Fibroblast of skin of right quadriceps (primary cell): ENCODE results near the gene PRR16.

Source experiments
- DNase-seq: peaks from one replicate; pipeline ENCODE4 v3.0.0-alpha.2; 2013

Gene PRR16

DNA sequence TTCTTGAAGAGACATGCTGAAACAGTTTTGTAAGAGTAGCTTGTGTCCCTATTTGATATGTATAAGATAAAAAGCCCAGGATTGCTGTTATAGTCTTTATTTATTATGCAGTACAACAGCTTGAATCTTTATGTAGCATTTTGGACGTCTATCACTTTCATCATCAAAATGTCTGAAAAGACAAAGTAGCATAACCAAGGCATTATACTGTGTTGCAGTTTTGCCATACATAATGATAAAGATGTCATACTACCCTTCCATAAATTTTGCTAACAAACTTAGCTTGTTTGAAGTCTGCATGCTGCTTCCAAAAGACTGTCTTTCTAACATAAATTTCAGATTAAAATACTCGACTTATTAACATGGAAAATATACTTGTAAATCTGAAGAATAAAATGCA lies 127.8 kb downstream of the PRR16 start:
- no peak for DNase-seq

DNA sequence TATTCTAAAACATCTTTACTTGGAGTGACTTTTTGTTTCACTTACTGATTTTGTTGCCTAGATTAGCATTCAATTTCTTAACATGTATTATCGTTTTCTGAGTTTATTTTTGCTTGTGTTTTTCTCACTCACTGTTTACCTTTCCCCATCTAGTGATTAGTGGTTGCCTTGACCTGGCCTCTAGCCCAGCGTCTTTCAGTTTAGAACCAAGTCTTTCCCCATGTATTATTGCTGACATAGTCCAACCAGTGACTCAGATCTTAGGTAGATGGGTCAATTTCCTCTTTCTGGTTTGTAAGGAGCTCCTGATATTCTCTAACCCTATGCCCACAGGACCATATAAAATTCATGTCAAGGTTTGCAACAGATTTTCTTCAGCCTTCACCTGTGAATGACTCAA lies 135.5 kb downstream of the PRR16 start:
- peak; percentile 42 for DNase-seq

DNA sequence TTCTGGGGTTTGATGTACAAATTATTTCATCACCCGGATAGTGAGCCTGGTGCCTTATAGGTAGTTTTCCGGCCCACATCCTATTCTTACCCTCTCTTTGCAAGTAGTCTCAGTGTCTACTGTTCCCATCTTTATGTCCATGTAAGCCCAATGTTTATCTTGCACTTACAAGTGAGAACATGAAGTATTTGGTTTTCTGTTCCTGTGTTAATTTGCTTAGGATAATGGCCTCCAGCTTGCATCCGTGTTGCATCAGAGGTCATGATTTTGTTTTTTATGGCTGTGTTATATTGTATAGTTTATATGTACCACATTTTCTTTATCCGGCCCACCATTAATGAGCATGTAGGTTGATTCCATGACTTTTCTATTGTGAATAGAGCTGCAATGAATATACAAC lies 136.5 kb downstream of the PRR16 start:
- DNase-seq, result no peak

DNA sequence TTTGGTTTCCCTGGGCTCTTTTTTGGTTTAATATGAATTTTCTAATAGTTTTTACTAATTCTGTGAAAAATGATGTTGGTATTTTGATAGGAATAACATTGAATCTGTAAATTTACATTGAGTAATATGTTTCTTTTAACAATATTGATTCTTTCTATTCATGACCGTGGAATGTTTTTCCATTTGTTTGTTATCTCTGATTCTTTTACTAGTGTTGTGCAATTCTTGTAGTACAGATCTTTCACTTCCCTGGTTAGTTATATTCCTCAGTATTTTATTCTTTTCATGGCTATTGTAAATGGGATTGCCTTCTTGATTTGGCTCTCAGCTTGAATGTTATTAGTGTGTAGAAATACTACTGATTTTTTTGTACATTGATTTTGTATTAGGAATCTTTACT lies 137.9 kb downstream of the PRR16 start:
- DNase-seq, result no peak

DNA sequence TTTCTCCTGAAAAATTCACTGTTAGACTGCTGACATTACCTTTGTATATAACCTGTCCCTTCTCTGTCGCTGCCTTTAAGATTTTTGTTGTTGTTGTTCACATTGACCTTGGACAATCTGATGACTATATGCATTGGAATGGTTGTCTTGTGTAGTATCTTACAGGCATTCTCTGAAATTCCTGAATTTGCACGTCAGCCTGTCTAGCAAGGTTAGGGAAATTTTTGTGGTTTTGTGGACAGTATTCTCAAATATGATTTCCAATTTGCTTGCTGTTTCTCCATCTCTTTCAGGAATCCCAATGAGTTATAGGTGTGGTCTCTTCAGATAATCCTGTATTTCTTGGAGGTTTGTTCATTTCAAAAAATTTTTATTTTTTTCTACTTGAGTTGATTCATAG lies 140.8 kb downstream of the PRR16 start:
- DNase-seq, result peak; percentile 98

DNA sequence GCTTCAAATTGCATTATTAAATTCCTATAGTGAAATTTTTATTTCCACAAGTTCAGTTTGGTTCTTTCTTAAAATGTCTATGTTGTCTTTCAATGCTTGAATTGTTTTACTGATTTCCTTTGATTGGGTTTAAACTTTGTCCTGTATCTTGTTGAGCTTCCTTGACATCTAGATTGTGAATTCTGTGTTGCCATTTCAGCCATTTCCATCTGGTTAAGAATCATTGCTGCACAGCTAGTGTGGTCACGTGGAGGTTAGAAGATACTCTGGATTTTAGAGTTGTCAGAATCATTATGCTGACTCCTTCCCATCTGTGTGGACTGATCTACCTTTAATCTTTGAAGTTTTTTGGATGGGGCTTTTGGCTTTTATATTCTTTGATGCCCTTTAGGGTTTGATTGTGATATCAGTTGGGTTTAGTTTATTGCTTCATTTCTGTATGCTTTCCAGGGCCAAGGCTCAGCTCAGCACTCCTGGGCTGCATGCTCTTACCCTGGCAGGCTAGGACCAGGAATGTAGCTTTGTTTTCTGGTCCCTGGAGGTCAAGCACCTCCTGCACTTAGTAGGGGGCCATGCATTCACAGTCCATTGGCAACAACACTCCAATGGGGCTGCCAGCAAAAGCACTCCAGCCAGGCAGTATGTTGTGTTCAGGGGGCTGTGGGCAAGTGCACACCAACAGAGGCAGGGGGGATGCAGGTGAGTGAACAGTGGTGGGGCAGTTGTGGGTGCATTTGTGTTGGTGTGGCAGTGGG lies 141.4 kb downstream of the PRR16 start:
- DNase-seq, result peak; percentile 46

DNA sequence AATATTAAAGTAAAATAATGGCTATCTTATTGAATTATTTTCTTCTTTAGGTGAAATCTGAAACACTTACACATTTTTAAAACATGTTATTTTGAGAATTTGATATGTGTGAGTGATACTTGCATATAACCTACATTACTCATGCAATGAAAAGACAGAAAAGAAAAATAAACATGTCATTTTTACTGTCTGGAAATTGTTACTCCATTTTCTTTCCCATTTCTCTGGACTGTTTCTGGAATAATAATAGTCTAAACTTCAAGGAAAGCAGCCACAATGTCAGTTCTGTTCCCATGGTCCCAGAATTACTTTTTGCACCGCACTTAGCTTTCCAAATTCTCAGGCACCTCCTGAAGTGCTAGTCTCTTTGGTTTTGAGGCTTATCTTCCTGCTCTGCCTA lies 145.5 kb downstream of the PRR16 start:
- DNase-seq, result peak; percentile 50

DNA sequence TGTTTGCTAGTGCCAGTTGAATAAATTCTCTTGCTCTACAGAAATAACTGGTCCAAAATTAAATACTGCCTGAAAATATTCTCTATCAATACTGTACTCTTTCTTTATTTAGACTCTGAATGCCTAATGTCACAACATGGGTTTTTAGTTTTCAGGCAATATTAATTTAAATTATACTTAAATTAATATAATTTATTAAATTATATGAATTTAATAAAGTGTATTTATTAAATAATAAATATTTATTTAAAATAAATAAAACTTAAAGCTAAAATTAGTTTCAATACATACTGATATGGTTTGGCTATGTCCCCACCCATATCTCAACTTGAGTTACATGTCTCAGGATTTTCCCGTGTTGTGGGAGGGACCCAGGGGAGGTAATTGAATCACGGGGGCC lies 146.0 kb downstream of the PRR16 start:
- DNase-seq, result no peak

DNA sequence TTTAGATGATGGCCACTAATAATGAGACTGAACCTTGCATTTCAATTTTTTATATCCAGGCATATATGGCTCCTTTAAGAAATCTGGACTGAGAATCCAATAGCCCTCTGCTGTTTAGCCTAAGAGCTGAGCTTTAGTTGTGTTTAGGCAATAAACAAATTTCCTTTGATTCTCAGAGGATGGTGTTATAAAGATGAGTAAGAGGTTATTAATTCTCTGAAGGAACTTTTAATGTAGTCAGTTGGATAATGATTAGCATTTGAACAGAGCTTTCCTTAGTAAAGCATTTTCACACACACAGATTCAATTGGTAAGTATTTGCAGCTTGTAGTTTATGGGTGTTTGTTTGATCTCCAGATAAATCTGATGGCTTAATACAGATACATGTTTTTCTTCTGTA lies 149.6 kb downstream of the PRR16 start:
- peak; percentile 32 for DNase-seq

DNA sequence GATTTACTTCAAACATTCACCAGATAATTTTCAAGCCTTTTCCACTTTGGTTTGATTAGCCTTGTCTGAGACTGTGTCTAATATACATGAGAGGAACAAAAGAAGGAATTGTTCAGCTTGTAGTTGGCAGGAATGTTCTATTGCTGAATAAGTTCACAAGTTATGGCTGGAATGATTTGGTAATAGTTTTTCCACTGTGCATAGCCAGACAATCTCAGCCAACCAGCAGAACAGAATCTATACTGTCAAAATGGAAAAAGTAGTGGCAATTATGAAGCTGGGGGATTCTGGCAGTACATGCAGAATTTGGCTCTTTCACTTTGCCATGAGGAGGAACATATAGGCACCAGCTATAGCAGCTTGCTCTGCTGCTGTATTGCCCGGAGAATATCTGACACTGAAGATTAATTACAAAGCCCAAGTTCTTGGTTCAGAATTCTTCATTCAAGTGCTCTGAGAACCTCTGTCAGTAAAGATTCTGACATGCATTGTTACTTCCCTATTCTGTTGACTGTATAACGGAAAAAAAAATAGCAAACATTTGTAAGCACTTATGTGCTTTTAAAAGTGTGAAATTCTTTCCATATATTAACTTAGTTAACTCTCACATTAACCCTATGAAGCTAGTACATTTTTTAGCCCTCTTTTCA lies 150.6 kb downstream of the PRR16 start:
- peak; percentile 76 for DNase-seq

DNA sequence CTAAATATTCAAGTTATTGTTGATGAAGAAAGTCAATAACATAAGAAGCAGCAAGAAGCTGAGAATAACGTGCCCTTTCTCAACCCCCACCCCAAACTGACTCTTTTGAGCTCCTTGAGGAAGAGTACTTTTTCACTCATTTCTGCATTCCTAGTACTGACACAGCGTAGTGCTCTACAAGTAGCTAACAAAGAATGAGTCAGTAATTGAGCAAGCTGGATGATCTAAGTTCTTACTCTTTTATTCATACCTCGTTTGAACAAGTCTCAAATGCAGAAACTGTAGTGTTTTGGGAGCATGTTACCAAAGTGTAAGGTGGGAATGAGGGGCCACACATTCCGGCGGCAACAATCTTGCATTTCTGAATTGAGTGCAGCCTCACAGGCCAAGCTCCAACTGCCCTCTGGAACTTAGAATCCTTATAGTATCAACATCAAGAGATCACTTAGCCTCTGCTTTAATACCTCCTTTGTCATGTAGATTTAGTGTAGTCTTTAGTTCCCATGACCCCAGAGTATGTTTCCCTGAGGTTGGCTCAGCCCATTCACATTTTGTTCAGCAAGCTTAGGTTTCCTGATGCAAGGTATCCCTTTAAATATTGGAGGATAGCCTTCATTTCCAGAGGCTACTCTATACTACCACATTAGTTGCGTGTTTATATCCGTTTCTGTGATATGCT lies 152.0 kb downstream of the PRR16 start:
- peak; percentile 90 for DNase-seq

DNA sequence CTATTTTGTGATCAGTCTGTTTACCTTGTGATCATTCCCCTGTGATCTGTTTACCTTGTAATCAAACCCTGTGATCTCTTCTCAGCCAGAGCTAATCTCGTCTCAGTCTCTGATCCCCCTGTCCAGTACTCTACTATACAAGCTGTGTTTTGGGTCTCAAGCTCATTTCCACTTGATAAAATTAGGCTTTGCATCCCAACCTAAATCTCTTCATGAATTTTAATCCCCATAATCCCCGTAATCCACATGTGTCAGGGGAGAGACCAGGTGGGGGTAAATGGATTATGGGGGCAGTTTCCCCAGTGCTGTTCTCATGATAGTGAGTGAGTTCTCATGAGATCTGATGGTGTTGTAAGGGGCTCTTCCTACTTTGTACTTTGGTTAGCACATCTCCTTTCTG lies 157.2 kb downstream of the PRR16 start:
- no peak for DNase-seq

DNA sequence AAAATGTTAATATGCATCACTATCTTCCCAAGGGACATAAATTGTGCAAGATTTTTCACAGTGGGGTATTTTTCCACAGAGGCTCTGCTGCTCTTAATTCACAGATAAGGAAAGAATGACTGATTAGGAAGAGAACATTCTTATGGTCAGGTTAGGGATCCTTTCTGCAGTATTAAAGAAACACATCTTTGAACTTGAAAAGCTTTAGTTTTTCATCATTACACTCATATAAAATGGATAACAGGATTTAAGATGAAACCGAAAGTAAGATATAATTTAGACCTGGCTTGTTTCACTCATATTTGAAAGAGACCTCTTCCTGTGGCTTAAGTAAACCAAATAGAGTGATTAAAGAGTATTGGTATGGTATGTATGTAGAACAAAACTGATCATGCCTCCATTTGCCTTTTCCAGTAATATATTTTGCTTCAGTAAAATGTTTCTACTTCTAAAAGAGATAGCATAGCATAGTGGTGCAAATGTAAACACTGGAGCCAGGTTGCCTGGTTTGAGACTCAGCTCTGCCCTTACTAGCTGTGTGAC lies 160.0 kb downstream of the PRR16 start:
- DNase-seq, result peak; percentile 51

DNA sequence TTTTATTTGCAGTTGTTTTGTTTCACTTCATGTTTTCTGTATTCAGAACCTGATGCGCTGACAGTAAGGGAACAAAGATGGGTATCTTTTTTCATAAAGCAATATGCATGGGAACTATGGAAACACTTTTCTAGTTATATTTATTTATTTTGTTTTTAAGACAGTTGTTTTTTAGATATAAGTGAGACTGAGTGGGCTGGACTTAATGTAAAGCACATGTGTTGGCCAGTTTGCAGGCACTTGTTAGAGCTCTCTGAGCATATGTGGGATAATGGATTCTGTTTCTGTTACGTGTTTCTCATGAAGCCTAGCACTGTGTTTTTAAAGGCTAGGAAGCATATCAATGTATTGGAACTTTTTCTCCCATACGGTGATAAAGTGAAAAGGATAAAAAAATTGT lies 164.1 kb downstream of the PRR16 start:
- no peak for DNase-seq

DNA sequence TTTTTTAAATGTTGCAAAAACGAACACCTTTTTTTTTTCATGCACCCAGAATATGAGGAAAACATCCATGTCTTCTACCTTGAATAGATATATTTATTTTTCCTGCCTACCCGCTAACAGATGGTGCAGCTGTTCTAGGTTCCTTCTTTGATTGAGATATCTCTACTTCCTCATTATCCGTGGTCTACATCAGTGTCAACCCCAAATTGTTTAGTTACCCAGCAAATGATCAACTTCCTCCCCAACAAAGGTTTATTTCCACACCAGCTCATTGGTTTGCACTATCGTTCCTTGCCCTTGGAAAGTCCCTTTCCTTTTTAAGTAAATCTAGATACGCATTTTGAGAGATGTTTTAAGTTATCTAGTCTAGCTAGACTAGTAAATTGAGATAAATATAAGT lies 166.4 kb downstream of the PRR16 start:
- no peak for DNase-seq

DNA sequence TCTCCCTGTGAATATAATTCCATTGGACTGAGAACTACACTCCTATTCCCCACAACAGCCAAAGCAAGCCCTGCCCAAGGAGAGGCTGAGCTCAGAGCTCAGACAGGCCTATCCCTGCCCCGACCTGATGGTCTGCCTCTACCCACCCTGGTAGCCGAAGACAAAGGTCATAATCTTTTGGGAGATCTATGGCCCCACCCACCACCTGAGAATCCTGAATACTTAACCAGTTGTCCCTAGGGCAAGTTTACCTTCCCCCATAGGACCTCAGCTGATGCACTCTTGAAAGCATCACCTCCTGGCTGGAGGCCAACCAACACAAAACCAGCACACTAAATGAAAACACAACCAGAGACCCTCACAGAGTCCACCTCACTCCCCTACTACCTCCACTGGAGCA lies 167.5 kb downstream of the PRR16 start:
- no peak for DNase-seq

DNA sequence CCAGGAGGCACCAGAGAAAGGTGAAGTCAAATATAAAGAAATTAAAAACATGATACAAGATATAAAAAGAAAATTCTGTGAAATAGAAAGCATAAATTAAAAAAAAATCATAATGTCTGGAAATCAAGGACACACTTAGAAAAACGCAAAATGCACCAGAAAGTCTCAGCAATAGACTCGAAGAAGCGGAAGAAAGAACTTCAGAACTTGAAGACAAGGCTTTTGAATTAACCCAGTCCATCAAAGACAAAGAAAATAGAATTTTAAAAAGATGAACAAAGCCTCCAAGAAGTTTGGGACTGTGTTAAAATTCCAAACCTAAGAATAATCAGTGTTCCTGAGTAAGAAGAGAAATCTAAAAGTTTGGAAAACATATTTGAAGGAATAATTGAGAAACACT lies 168.3 kb downstream of the PRR16 start:
- DNase-seq, result no peak

DNA sequence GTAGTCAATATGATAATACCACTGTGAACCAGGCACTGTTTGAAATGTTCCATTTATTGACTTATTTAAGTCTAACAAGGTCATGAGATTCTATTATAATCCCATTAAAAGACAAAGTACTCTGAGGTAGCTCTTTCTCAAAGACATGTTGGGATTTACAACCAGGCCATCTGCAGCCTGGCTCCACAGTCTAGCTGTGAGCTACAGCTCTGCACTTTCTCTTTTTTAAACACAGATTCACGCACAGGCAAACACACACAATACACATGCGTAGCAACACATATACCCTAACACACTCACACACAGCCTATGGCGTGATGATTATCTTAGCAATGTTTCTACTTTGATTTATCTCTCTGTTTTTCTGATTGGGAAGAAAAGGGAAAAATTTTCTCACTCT lies 174.3 kb downstream of the PRR16 start:
- no peak for DNase-seq

DNA sequence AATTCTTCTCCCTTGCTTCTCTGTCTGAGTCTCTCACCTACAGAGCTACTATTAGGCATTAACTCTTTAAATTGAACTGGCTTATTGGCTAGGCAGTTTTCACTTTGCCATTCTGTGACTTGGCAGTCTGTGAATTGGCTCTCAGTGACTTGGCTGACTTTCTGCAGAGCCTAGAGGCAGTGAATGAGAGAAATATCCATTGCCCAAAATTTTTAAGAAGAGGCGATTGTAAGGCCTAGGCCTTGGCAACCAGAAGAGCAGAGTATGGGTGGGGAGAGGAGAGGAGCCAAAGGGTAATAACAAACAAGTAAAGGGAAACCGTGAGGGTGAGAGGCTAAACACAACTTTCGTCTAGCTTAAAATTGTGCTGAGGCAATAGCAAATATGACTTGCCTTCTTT lies 176.7 kb downstream of the PRR16 start:
- no peak for DNase-seq

DNA sequence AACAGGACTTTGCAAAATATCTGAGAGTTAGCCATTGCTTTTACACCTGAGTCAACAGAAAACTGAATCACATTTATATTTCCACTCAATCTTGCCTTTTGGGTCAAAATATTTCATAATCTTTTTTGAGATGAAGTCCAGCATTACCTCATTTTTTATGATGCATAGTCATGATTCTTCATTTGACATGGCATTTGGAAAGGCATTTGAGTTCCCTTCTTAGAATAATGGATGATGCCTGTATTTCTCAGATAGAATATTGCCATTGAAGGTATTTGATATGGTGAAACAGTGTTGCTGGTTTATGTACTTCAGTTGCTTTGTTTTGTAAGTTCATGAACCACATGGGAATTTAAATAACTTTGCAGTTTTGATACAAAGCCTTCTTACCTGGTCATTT lies 180.4 kb downstream of the PRR16 start:
- no peak for DNase-seq

DNA sequence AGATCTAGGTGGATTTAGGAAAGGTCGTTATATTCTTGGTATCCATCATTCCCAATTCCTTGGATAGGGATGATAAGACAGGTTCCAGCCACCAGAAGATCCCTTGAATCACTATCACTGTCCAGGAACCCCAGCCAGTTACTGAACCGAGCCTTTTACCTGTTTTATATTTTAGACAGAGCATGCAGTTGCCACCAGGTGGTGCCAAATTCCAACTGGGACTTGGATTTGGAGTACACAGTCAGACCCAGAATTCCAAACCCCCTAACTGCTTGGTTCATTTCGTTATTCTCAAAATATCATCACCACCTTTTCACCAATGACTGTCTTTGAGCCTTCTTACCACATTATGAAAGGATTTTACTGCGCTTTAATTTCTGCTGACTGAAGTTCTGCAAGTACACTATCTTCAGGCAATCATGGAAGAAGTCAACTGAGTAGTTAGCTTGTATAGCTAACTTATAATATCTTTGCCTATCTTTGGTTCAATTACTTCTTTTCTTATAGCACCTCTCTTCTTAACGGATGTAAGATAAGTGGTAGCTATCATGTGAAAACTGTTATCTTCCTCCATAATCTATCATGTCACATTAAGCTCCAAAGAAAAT lies 191.8 kb downstream of the PRR16 start:
- no peak for DNase-seq

DNA sequence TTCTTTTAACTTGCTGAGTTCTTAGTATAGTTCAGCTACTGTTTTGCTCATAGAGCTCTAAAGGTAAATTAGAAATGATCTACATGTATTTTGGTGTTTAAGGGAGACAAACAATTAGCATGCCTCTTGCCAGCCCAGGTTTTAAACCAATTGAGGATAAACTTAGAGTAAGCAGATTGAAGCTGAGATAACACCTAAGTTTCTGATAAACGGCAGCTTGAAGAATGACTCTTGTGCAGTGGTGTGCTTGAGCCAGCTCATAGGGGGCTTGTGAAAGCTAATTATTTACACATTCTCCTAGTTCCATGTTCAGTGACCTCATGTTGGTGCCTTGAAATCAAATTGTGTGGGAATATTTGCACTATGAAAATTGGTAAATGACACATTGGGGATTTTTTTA lies 193.0 kb downstream of the PRR16 start:
- no peak for DNase-seq

DNA sequence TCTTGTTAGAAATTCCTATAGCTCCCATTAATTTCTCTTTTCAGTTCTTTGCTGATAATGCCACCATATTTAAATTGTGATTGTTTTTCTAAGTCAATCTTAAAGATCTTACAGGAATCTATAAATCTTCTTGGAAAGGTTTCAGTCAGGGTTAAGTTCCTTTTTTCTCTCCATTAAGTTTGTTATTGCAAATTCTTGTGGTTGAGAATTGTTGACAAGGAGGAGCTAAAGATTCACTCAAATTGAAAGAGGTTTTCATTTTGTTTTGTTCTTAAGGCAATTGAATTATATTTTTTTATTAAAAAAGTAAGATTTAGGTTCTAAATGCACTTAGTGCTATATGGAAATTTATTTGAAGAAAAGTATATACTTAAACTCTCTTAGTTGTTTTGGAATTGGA lies 213.4 kb downstream of the PRR16 start:
- DNase-seq, result no peak

DNA sequence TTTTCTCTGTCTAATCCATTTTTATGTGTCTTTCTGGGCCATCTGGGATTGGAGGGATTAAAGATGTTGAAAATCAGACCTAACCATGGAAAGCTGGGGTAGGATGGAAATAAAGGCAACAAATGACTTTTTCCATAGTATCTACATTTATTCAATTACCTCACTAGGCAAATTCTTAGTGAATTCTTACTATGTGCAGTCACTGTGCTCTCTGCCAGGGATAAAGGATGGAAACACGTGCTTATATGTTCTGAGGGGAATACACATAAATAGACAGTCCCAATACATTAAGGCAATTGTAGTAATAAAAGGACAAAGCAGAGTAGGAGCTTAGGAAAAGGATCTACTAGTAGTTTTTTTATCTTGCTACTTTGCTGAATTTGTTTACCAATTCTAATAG lies 214.2 kb downstream of the PRR16 start:
- peak; percentile 73 for DNase-seq
